HEK293T (cell line): ENCODE measurements around the gene TAF6L.

Experiments
- BHLHE40 ChIP-seq: fragments of 450-650 bp; IDR thresholded peaks from 2 replicates; pipeline ENCODE4 v1.6.1; 2016; ENCODE audit warnings: mild to moderate bottlenecking, moderate library complexity, borderline replicate concordance
- ELF4 ChIP-seq: fragments of 450-650 bp; IDR thresholded peaks from 2 replicates; pipeline ENCODE4 v1.6.1; 2017; ENCODE audit warnings: antibody characterized with exemption
- FOXK2 ChIP-seq: fragments of 450-650 bp; IDR thresholded peaks from 2 replicates; pipeline ENCODE4 v1.6.1; 2016; ENCODE audit warnings: mild to moderate bottlenecking
- FOXM1 ChIP-seq: fragments of 450-650 bp; IDR thresholded peaks from 2 replicates; pipeline ENCODE4 v1.6.1; 2017; ENCODE audit warnings: mild to moderate bottlenecking, borderline replicate concordance
- HDGF ChIP-seq: fragments of 450-650 bp; IDR thresholded peaks from 2 replicates; pipeline ENCODE4 v1.6.1; 2017; ENCODE audit warnings: antibody characterized with exemption, borderline replicate concordance
- L3MBTL2 ChIP-seq: fragments of 450-650 bp; conservative IDR thresholded peaks from 2 replicates; pipeline ENCODE4 v1.6.1; 2016; ENCODE audit warnings: mild to moderate bottlenecking
- LEF1 ChIP-seq: fragments of 450-650 bp; IDR thresholded peaks from 2 replicates; pipeline ENCODE4 v1.6.1; 2017; ENCODE audit warnings: mild to moderate bottlenecking, borderline replicate concordance
- NFRKB ChIP-seq: fragments of 450-650 bp; IDR thresholded peaks from 2 replicates; pipeline ENCODE4 v1.6.1; 2016; ENCODE audit warnings: mild to moderate bottlenecking, moderate library complexity
- PKNOX1 ChIP-seq: fragments of 450-650 bp; IDR thresholded peaks from 2 replicates; pipeline ENCODE4 v1.6.1; 2016
- SP1 ChIP-seq: fragments of 450-650 bp; IDR thresholded peaks from 2 replicates; pipeline ENCODE4 v1.6.1; 2017
- SUZ12 ChIP-seq: fragments of 450-650 bp; IDR thresholded peaks from 2 replicates; pipeline ENCODE4 v1.6.1; 2016; ENCODE audit warnings: mild to moderate bottlenecking
- TARDBP ChIP-seq: fragments of 450-650 bp; IDR thresholded peaks from 2 replicates; pipeline ENCODE4 v1.6.1; 2016
- ZNF384 ChIP-seq: fragments of 450-650 bp; IDR thresholded peaks from 2 replicates; pipeline ENCODE4 v1.6.1; 2016

- TF ChIP-seq SP1 (no peak), ELF4 (no peak), FOXK2 (no peak), SUZ12 (no peak), L3MBTL2 (no peak), FOXM1 (no peak), ZNF384 (no peak), HDGF (no peak), LEF1 (no peak), NFRKB (no peak), BHLHE40 (no peak), TARDBP (no peak), PKNOX1 (no peak)
These were observed 35.5 kb downstream of the TAF6L start for GRCh38 chr11:62806611-62807121.
